Measurements from ENCODE around the gene SYNGR1.

SYNGR1 gene

GRCh38 chr22:39434721-39435120 lies 84.9 kb downstream of the SYNGR1 start:
- Histone ChIP-seq H3K27me3 (ENCODE audit: insufficient read depth, low read depth, severe bottlenecking) (no peaks in the 10 kb centered on the region), H3K9me3 (ENCODE audit: severe bottlenecking) (no peaks in the 10 kb centered on the region), H3K4me3 (ENCODE audit: low read depth, low read length) (no peak overlapping the region), H3K36me3 (peaks cover 8% of the 10 kb centered on the region), H3K27ac (no peak overlapping the region)
- DNase-seq, result no peak
- TF ChIP-seq, protein P1, sequence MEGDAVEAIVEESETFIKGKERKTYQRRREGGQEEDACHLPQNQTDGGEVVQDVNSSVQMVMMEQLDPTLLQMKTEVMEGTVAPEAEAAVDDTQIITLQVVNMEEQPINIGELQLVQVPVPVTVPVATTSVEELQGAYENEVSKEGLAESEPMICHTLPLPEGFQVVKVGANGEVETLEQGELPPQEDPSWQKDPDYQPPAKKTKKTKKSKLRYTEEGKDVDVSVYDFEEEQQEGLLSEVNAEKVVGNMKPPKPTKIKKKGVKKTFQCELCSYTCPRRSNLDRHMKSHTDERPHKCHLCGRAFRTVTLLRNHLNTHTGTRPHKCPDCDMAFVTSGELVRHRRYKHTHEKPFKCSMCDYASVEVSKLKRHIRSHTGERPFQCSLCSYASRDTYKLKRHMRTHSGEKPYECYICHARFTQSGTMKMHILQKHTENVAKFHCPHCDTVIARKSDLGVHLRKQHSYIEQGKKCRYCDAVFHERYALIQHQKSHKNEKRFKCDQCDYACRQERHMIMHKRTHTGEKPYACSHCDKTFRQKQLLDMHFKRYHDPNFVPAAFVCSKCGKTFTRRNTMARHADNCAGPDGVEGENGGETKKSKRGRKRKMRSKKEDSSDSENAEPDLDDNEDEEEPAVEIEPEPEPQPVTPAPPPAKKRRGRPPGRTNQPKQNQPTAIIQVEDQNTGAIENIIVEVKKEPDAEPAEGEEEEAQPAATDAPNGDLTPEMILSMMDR (IDR thresholded peaks at IDR 0.05; ENCODE audit: low read depth, low read length), result no peak

Measured in WERI-Rb-1 (cell line).